CD4-positive, alpha-beta memory T cell (primary cell): ENCODE results near the gene PPAT. TPM values are rescaled to one million over a fixed set of nuclear protein-coding genes. Genes with fewer than 3 reads are reported as not detected.
A peak's percentile ranks its signal among the peaks of the same experiment; 100 is the strongest.

Source experiments
- CTCF ChIA-PET: fragments of 350-600 bp; sonication (Branson Sonifier 250); formaldehyde crosslinking; loops from one replicate; lab custom pipeline; 2021; ENCODE audit warnings: inconsistent platforms; ENCODE audit not compliant: partially characterized antibody; lab: Charles Lee
- POLR2A ChIA-PET: fragments of 350-600 bp; sonication (Branson Sonifier 250); formaldehyde crosslinking; loops from one replicate; lab custom pipeline; 2021; ENCODE audit not compliant: partially characterized antibody; lab: Charles Lee
- DNase-seq, 5 donors: peaks; one replicate each; pipeline versions ENCODE4 v3.0.0 to v3.0.0-alpha.2; 2020 to 2022; ENCODE audit warnings: mixed read lengths in 1 of 5
- H3K27ac ChIP-seq: one replicate; pipeline ENCODE4 v1.7.0; 2013; ENCODE audit warnings: low read depth, low read length
- H3K27me3 ChIP-seq: 2 replicates; pipeline ENCODE4 v1.7.0; 2013; ENCODE audit warnings: mild to moderate bottlenecking, low read length, moderate library complexity; ENCODE audit not compliant: insufficient read depth
- H3K36me3 ChIP-seq: 2 replicates; pipeline ENCODE4 v1.7.0; 2013; ENCODE audit warnings: mild to moderate bottlenecking, low read length, moderate library complexity; ENCODE audit not compliant: insufficient read depth
- H3K4me1 ChIP-seq: 2 replicates; pipeline ENCODE4 v1.7.0; 2013; ENCODE audit warnings: mild to moderate bottlenecking, low read length, moderate library complexity; ENCODE audit not compliant: insufficient read depth
- H3K4me3 ChIP-seq, 2 donors: one replicate each; pipeline ENCODE4 v1.7.0; 2013; ENCODE audit warnings: low read length in 2 of 2, mild to moderate bottlenecking in 1 of 2
- H3K9me3 ChIP-seq, 2 donors: one replicate each; pipeline ENCODE4 v1.7.0; 2013; ENCODE audit warnings: low read length in 2 of 2, control low read depth in 1 of 2; ENCODE audit not compliant: control insufficient read depth in 1 of 2
- H3K27ac Mint-ChIP-seq, 7 donors: one replicate each; pipeline ENCODE4 v1.8.0; 2020 to 2021; ENCODE audit warnings: mixed read lengths in 7 of 7, mild to moderate bottlenecking in 6 of 7, inconsistent platforms in 3 of 7, moderate library complexity in 3 of 7
- H3K27me3 Mint-ChIP-seq, 2 donors: one replicate each; pipeline ENCODE4 v1.8.0; 2020 to 2021; ENCODE audit warnings: mixed read lengths in 2 of 2
- H3K36me3 Mint-ChIP-seq, 2 donors: one replicate each; pipeline ENCODE4 v1.8.0; 2020 to 2021; ENCODE audit warnings: mixed read lengths in 2 of 2, inconsistent platforms in 1 of 2, mild to moderate bottlenecking in 1 of 2
- H3K4me1 Mint-ChIP-seq, 4 donors: one replicate each; pipeline ENCODE4 v1.8.0; 2020 to 2021; ENCODE audit warnings: mixed read lengths in 4 of 4, mild to moderate bottlenecking in 1 of 4
- H3K4me3 Mint-ChIP-seq, 8 donors: one replicate each; pipeline ENCODE4 v1.8.0; 2020 to 2021; ENCODE audit warnings: mixed read lengths in 8 of 8, mild to moderate bottlenecking in 7 of 8, moderate library complexity in 6 of 8, inconsistent platforms in 3 of 8
- H3K9me3 Mint-ChIP-seq, 8 donors: one replicate each; pipeline ENCODE4 v1.8.0; 2020 to 2021; ENCODE audit warnings: mixed read lengths in 8 of 8, mild to moderate bottlenecking in 5 of 8, inconsistent platforms in 3 of 8, moderate library complexity in 1 of 8
- intact Hi-C: fragments of 100-400 bp; cut with micrococcal nuclease; formaldehyde crosslinking; loops from one replicate; pipeline ENCODE4 v1.15.1; 2023
- polyA plus RNA-seq, 2 donors: library from polyadenylated mRNA; unstranded; fragments of 300-500 nt; fragmentation: Illumina TruSeq; gene quantifications; one replicate each; pipeline ENCODE4 v1.2.3, GENCODE V29; 2021
- total RNA-seq, 2 experiments: library from RNA; stranded (reverse); gene quantifications; one replicate each; pipeline ENCODE4 v1.2.3, GENCODE V29; 2021

Gene PPAT
- total and polyA plus RNA-seq, 4 experiments from 2014 or later: 7.0 to 15.7 (median 13.4) TPM

DNA sequence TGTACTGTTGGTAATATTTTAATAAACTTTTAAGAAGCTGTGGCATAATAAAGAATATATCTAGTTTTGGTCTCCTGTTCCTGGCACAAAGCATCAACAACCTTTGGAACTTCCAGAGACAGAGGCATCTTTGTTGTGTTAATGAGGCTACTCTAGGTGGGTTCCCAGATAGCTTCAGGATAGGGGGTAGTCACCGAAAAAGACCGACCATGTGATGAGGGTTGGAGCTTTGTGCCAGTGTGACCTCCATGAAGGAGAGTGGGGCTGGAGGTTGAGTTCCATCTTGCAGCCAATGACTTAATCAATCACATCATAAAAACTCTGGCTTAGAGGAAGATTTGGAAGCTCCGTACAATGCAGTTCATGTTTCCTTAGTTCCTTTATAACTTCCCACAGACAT is 9.9 kb downstream of the PPAT start:
- Histone ChIP-seq H3K27ac (no peak overlapping the region), H3K36me3 (no peaks in the 10 kb centered on the region), H3K4me3 (no peak overlapping the region), H3K9me3 (no peaks in the 10 kb centered on the region), H3K27me3 (no peaks in the 10 kb centered on the region), H3K4me1 (no peaks in the 10 kb centered on the region)
- no peaks in the 10 kb centered on the region for H3K36me3 Mint-ChIP-seq
- peaks cover 0 to 7% (median 4%) of the 10 kb centered on the region in 4 donors for H3K4me1 Mint-ChIP-seq
- ChIA-PET POLR2A (interaction anchor here (1.5 to 4.0 kb wide), 2 partner anchors 10 to 411 kb away, joined by 4 to 25 read pairs; partner anchors contain the start of genes PAICS and PPAT), CTCF (interaction anchor here (0.5 to 6.2 kb wide), 20 partner anchors 10 to 566 kb away, joined by 3 to 101 read pairs (median 5); partner anchors contain the start of genes AASDH, PAICS and PPAT)
- no peaks in the 10 kb centered on the region for H3K27me3 Mint-ChIP-seq
- no peak for DNase-seq
- intact Hi-C loops: loop anchor here (1.0 kb wide), 3 partner anchors 119 to 411 kb away; no protein-coding TSS in a partner anchor
- no peak overlapping the region for H3K4me3 Mint-ChIP-seq
- no peak overlapping the region for H3K27ac Mint-ChIP-seq
- H3K9me3 Mint-ChIP-seq: no peaks in the 10 kb centered on the region

DNA sequence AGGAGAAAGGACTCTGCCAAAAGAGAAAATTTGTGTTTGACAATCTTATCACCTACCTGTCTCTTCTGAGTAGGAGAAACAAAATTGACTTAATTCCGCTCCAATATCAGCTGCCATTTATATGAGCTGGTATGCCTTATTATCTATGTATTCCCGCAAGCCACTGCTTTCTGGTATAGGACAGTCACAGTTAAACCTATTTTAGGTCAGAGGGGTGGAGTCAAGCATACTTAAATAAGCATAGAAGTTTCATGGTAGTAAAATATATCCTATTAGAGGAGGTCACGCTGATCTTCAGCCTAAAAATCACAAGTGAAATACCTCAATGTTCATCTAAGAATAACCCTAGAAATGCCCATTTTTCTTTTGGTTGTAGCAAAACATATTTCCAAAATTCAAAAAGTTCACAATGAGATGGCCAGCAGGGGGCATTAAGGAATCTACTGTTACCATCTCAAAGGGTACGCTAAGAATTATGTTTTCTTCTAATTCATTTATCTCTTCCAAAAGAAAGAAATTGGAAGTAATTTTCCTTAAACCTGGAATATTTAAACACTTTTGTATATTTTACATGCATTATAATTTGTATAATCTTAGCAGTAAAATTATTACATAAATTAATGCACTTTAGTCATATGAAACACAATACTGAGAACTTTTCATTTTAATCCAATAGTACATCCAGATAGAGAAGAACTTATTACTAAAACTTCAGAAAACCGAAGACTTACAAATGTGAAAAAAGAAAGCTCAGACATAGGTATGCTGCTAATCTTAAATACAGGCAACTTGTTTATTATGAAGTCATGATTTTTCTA is 10.5 kb downstream of the PPAT start:
- no peaks in the 10 kb centered on the region for H3K4me1 ChIP-seq
- Mint-ChIP-seq H3K4me3 (no peak overlapping the region), H3K27me3 (no peaks in the 10 kb centered on the region), H3K36me3 (no peaks in the 10 kb centered on the region), H3K27ac (no peak overlapping the region), H3K4me1 (peaks cover 0 to 7% (median 4%) of the 10 kb centered on the region in 4 donors), H3K9me3 (no peaks in the 10 kb centered on the region)
- no peaks in the 10 kb centered on the region for H3K36me3 ChIP-seq
- H3K9me3 ChIP-seq: no peaks in the 10 kb centered on the region
- peak in 4 of 5 donors; percentile 45 to 54 (median 48) for DNase-seq
- intact Hi-C loops: loop anchor here (1.0 kb wide), 3 partner anchors 119 to 411 kb away; no protein-coding TSS in a partner anchor
- H3K4me3 ChIP-seq: no peak overlapping the region
- CTCF ChIA-PET: interaction anchor here (0.6 to 6.2 kb wide), 28 partner anchors 10 to 567 kb away, joined by 3 to 101 read pairs (median 5); partner anchors contain the start of genes AASDH, PAICS and PPAT
- H3K27me3 ChIP-seq: no peaks in the 10 kb centered on the region
- POLR2A ChIA-PET: interaction anchor here (1.2 to 4.0 kb wide), 3 partner anchors 11 to 412 kb away, joined by 3 to 25 read pairs (median 4); partner anchors contain the start of genes AASDH, PAICS and PPAT
- no peak overlapping the region for H3K27ac ChIP-seq

DNA sequence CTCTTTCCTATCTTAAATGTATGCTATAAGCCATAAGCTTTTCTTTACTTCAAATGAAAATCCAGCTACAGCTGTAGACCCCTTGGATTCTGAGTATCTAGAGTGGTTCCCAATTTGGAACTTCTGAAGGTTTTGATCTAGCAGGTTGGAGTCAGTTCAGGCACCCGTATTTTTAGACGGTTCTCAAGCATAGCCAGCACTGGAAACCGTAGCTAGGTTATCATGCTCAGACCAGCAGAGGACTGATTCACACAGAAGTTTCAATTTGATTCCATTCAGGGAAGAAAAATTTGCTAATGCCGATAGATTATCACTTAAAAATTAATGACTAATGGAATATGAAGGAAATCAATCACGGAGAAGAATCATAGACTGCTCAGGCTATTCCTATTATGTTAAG is 11.2 kb downstream of the PPAT start:
- ChIA-PET CTCF (interaction anchor here (0.6 to 6.2 kb wide), 20 partner anchors 11 to 417 kb away, joined by 3 to 101 read pairs (median 6); partner anchors contain the start of genes PAICS and PPAT), POLR2A (interaction anchor here (1.2 to 4.0 kb wide), 2 partner anchors 11 to 37 kb away, joined by 3 to 25 read pairs; partner anchors contain the start of genes AASDH, PAICS and PPAT)
- Mint-ChIP-seq H3K9me3 (no peaks in the 10 kb centered on the region), H3K4me1 (peaks cover 0 to 5% (median 2%) of the 10 kb centered on the region in 4 donors), H3K27me3 (no peaks in the 10 kb centered on the region), H3K27ac (no peak overlapping the region), H3K4me3 (no peak overlapping the region), H3K36me3 (no peaks in the 10 kb centered on the region)
- no peaks in the 10 kb centered on the region for H3K36me3 ChIP-seq
- no peaks in the 10 kb centered on the region for H3K9me3 ChIP-seq
- intact Hi-C loops: no loop called here
- no peak overlapping the region for H3K4me3 ChIP-seq
- H3K27me3 ChIP-seq: no peaks in the 10 kb centered on the region
- no peak overlapping the region for H3K27ac ChIP-seq
- DNase-seq: no peak
- H3K4me1 ChIP-seq: no peaks in the 10 kb centered on the region

DNA sequence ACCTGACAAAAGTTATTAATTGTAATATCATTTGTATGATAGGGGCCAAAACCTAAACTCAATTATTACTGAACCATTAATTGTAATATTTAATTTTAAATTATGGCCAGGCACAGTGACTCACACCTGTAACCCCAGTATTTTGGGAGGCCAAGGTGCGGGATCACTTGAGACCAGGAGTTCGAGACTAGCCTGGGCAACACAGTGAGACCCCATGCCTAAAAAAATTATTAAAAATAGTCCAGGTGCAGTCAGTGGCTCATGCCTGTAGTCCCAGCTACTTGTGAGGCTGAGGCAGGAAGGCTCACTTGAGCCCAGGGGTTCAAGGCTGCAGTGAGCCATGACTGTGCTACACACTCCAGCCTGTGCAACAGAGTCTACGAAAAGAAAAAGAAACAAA is 18.0 kb downstream of the PPAT start:
- Histone ChIP-seq H3K36me3 (no peaks in the 10 kb centered on the region), H3K4me1 (no peaks in the 10 kb centered on the region), H3K27me3 (no peaks in the 10 kb centered on the region), H3K27ac (no peak overlapping the region), H3K9me3 (no peaks in the 10 kb centered on the region), H3K4me3 (no peak overlapping the region)
- peaks cover 0 to 2% (median 0%) of the 10 kb centered on the region in 4 donors for H3K4me1 Mint-ChIP-seq
- no peak for DNase-seq
- ChIA-PET CTCF (no interaction called here), POLR2A (no interaction called here)
- no peaks in the 10 kb centered on the region for H3K9me3 Mint-ChIP-seq
- no peak overlapping the region for H3K27ac Mint-ChIP-seq
- intact Hi-C loops: no loop called here
- no peaks in the 10 kb centered on the region for H3K27me3 Mint-ChIP-seq
- no peak overlapping the region for H3K4me3 Mint-ChIP-seq
- no peaks in the 10 kb centered on the region for H3K36me3 Mint-ChIP-seq

DNA sequence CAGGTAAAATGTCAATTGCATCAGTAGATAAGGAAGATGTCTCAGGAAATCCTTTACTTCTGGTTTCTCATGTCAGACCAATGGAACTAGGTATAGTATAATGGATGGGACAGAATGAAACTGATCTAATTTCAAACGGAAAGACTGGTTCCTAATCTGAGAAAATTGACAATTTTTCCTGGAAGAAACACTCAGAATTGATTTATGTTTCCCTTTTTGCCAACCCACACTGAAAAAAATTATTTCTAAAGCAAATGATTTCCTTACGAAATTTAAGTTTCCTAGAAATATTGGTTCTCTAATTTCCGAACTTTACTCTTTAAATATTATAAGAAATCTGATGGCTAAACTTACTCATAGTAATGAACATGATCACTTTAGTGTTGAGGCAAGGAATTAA is 19.1 kb downstream of the PPAT start:
- Mint-ChIP-seq H3K9me3 (no peaks in the 10 kb centered on the region), H3K36me3 (no peaks in the 10 kb centered on the region), H3K27me3 (no peaks in the 10 kb centered on the region), H3K4me3 (no peak overlapping the region), H3K27ac (no peak overlapping the region), H3K4me1 (peaks cover 0 to 2% (median 1%) of the 10 kb centered on the region in 4 donors)
- CTCF ChIA-PET: no interaction called here
- Histone ChIP-seq H3K9me3 (no peaks in the 10 kb centered on the region), H3K4me1 (no peaks in the 10 kb centered on the region), H3K27ac (no peak overlapping the region), H3K36me3 (no peaks in the 10 kb centered on the region), H3K4me3 (no peak overlapping the region), H3K27me3 (no peaks in the 10 kb centered on the region)
- POLR2A ChIA-PET: no interaction called here
- no peak for DNase-seq
- intact Hi-C loops: no loop called here

DNA sequence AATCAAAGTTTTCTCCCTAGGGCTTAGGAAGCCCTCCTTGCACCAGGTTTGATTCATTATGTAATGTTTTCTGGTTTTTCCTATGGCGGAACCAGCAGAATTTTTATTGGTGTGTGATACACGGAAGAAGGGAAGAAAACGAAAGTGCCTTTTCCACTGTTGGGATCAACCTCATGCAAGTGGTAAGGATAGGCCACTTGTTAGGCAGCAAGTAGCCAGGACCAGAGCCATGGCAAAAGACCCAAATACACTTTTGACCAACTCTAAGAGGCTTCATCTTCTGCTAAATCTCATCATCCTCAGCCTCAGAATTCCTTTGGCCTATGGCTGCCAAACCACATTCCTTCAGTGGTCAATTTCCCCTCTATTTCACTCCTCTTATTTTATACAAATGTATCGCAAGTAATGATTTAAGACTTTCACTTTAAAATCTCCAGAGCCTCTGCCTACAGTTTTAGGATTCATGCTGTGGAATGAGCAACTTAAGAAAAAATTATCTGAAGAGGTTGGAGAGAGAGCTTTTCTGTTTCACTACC is 21.2 kb downstream of the PPAT start:
- Mint-ChIP-seq H3K27me3 (no peaks in the 10 kb centered on the region), H3K4me1 (peaks cover 0 to 7% (median 5%) of the 10 kb centered on the region in 4 donors), H3K9me3 (no peaks in the 10 kb centered on the region), H3K4me3 (no peak overlapping the region), H3K36me3 (no peaks in the 10 kb centered on the region), H3K27ac (no peak overlapping the region)
- DNase-seq: no peak
- POLR2A ChIA-PET: no interaction called here
- no peak overlapping the region for H3K27ac ChIP-seq
- no peaks in the 10 kb centered on the region for H3K36me3 ChIP-seq
- intact Hi-C loops: no loop called here
- H3K9me3 ChIP-seq: no peaks in the 10 kb centered on the region
- H3K27me3 ChIP-seq: no peaks in the 10 kb centered on the region
- H3K4me3 ChIP-seq: no peak overlapping the region
- CTCF ChIA-PET: no interaction called here
- no peaks in the 10 kb centered on the region for H3K4me1 ChIP-seq
